Body of pancreas (tissue), 4 donors: ENCODE results near the gene CIAPIN1.
A peak's percentile ranks its signal among the peaks of the same experiment; 100 is the strongest.

Experiments used
- CTCF ChIP-seq, 7 experiments: fragments of 450-650 bp in 4 of 7; fragments of 200-600 bp in 3 of 7; sonication (generic) in 3 of 7; IDR thresholded peaks; one replicate each; pipeline ENCODE4 v1.5.1; 2016 to 2019; ENCODE audit warnings: antibody characterized with exemption in 7 of 7
- POLR2A ChIP-seq, 3 donors: fragments of 450-650 bp; IDR thresholded peaks; one replicate each; pipeline ENCODE4 v1.6.1; 2016; ENCODE audit warnings: antibody characterized with exemption in 3 of 3, mild to moderate bottlenecking in 2 of 3

- TF ChIP-seq CTCF (IDR thresholded peaks at IDR 0.05): no peak
- peak in 2 of 3 donors; percentile 54 to 60 for TF ChIP-seq POLR2A (IDR thresholded peaks at IDR 0.05)
Measured at GRCh38 chr16:57479976-57480753, 33.0 kb upstream of the CIAPIN1 start.
